T-helper 2 cell treated with Interferon-gamma antibody and Interleukin-4, amounts not matched to agents 5 μg/mL and 100 μg/mL, for 36 hours (primary cell): ENCODE data around the gene MID1.

ENCODE experiments used
- DNase-seq: peaks from one replicate; pipeline ENCODE4 v3.0.0; 2021; ENCODE audit warnings: low spot score
- H3K27ac Mint-ChIP-seq: one replicate; pipeline ENCODE4 v1.8.0; 2021; ENCODE audit warnings: mild to moderate bottlenecking, mixed read lengths
- H3K27me3 Mint-ChIP-seq: one replicate; pipeline ENCODE4 v1.8.0; 2021; ENCODE audit warnings: low read depth, mixed read lengths
- H3K36me3 Mint-ChIP-seq: one replicate; pipeline ENCODE4 v1.8.0; 2021; ENCODE audit warnings: low read depth, mixed read lengths
- H3K4me1 Mint-ChIP-seq: one replicate; pipeline ENCODE4 v1.8.0; 2021; ENCODE audit warnings: low read depth, mixed read lengths
- H3K4me3 Mint-ChIP-seq: one replicate; pipeline ENCODE4 v1.8.0; 2022; ENCODE audit warnings: mild to moderate bottlenecking, moderate library complexity, mixed read lengths
- H3K9me3 Mint-ChIP-seq: one replicate; pipeline ENCODE4 v1.8.0; 2021; ENCODE audit warnings: mixed read lengths

MID1 gene

GRCh38 chrX:10631416-10632145 is 11.2 kb upstream of the MID1 start:
- no peaks in the 10 kb centered on the region for H3K4me1 Mint-ChIP-seq
- H3K27ac Mint-ChIP-seq = no peak overlapping the region
- H3K36me3 Mint-ChIP-seq = no peaks in the 10 kb centered on the region
- no peaks in the 10 kb centered on the region for H3K27me3 Mint-ChIP-seq
- no peaks in the 10 kb centered on the region for H3K9me3 Mint-ChIP-seq
- no peak overlapping the region for H3K4me3 Mint-ChIP-seq
- no peak for DNase-seq

GRCh38 chrX:10630320-10630719 is 9.9 kb upstream of the MID1 start:
- Mint-ChIP-seq H3K9me3 (no peaks in the 10 kb centered on the region), H3K4me3 (no peak overlapping the region), H3K4me1 (no peaks in the 10 kb centered on the region), H3K27me3 (no peaks in the 10 kb centered on the region), H3K36me3 (no peaks in the 10 kb centered on the region), H3K27ac (no peak overlapping the region)
- no peak for DNase-seq

GRCh38 chrX:10629905-10630304 is 9.5 kb upstream of the MID1 start:
- no peaks in the 10 kb centered on the region for H3K9me3 Mint-ChIP-seq
- no peaks in the 10 kb centered on the region for H3K4me1 Mint-ChIP-seq
- no peaks in the 10 kb centered on the region for H3K36me3 Mint-ChIP-seq
- DNase-seq = no peak
- no peaks in the 10 kb centered on the region for H3K27me3 Mint-ChIP-seq
- no peak overlapping the region for H3K4me3 Mint-ChIP-seq
- no peak overlapping the region for H3K27ac Mint-ChIP-seq

- no peaks in the 10 kb centered on the region for H3K4me1 Mint-ChIP-seq
- no peaks in the 10 kb centered on the region for H3K9me3 Mint-ChIP-seq
- DNase-seq = no peak
- no peaks in the 10 kb centered on the region for H3K36me3 Mint-ChIP-seq
- no peak overlapping the region for H3K27ac Mint-ChIP-seq
- H3K4me3 Mint-ChIP-seq = no peak overlapping the region
- H3K27me3 Mint-ChIP-seq = no peaks in the 10 kb centered on the region
Observed at GRCh38 chrX:10628906-10629305, 8.5 kb upstream of the MID1 start.

GRCh38 chrX:10622197-10622596 is 1.8 kb upstream of the MID1 start:
- H3K9me3 Mint-ChIP-seq = no peaks in the 10 kb centered on the region
- peaks cover 39% of the 10 kb centered on the region for H3K27me3 Mint-ChIP-seq
- H3K4me1 Mint-ChIP-seq = peaks cover 6% of the 10 kb centered on the region
- H3K27ac Mint-ChIP-seq = no peak overlapping the region
- H3K4me3 Mint-ChIP-seq = no peak overlapping the region
- DNase-seq = no peak
- no peaks in the 10 kb centered on the region for H3K36me3 Mint-ChIP-seq

- peaks cover 6% of the 10 kb centered on the region for H3K4me1 Mint-ChIP-seq
- no peak overlapping the region for H3K4me3 Mint-ChIP-seq
- no peaks in the 10 kb centered on the region for H3K9me3 Mint-ChIP-seq
- no peak overlapping the region for H3K27ac Mint-ChIP-seq
- H3K36me3 Mint-ChIP-seq = no peaks in the 10 kb centered on the region
- H3K27me3 Mint-ChIP-seq = peaks cover 44% of the 10 kb centered on the region
- DNase-seq = no peak
Observed at GRCh38 chrX:10619425-10620046, 849 bp downstream of the MID1 start.

GRCh38 chrX:10618961-10619360 is 1.4 kb downstream of the MID1 start:
- Mint-ChIP-seq H3K27ac (no peak overlapping the region), H3K36me3 (no peaks in the 10 kb centered on the region)

GRCh38 chrX:10617999-10618351 is 2.4 kb downstream of the MID1 start:
- H3K27ac Mint-ChIP-seq = no peak overlapping the region
- no peak for DNase-seq
- H3K4me1 Mint-ChIP-seq = peaks cover 6% of the 10 kb centered on the region
- peaks cover 44% of the 10 kb centered on the region for H3K27me3 Mint-ChIP-seq
- no peak overlapping the region for H3K4me3 Mint-ChIP-seq
- no peaks in the 10 kb centered on the region for H3K36me3 Mint-ChIP-seq
- H3K9me3 Mint-ChIP-seq = no peaks in the 10 kb centered on the region

More at GRCh38 chrX:10618961-10619360, 1.4 kb downstream of the MID1 start:
- H3K4me1 Mint-ChIP-seq = peaks cover 6% of the 10 kb centered on the region
- no peaks in the 10 kb centered on the region for H3K9me3 Mint-ChIP-seq
- H3K27me3 Mint-ChIP-seq = peaks cover 44% of the 10 kb centered on the region
- no peak for DNase-seq
- H3K4me3 Mint-ChIP-seq = no peak overlapping the region

- H3K36me3 Mint-ChIP-seq = no peaks in the 10 kb centered on the region
- peaks cover 6% of the 10 kb centered on the region for H3K4me1 Mint-ChIP-seq
- peaks cover 42% of the 10 kb centered on the region for H3K27me3 Mint-ChIP-seq
- no peak overlapping the region for H3K4me3 Mint-ChIP-seq
- no peaks in the 10 kb centered on the region for H3K9me3 Mint-ChIP-seq
- DNase-seq = no peak
- no peak overlapping the region for H3K27ac Mint-ChIP-seq
Observed at GRCh38 chrX:10617186-10617998, 3.0 kb downstream of the MID1 start.

GRCh38 chrX:10615931-10616774 is 4.2 kb downstream of the MID1 start:
- Mint-ChIP-seq H3K9me3 (no peaks in the 10 kb centered on the region), H3K27ac (no peak overlapping the region), H3K4me3 (no peak overlapping the region), H3K27me3 (peaks cover 37% of the 10 kb centered on the region), H3K4me1 (peaks cover 6% of the 10 kb centered on the region), H3K36me3 (no peaks in the 10 kb centered on the region)
- no peak for DNase-seq

- Mint-ChIP-seq H3K4me3 (no peak overlapping the region), H3K27me3 (peaks cover 5% of the 10 kb centered on the region), H3K27ac (no peak overlapping the region), H3K36me3 (no peaks in the 10 kb centered on the region), H3K9me3 (no peaks in the 10 kb centered on the region), H3K4me1 (no peaks in the 10 kb centered on the region)
- DNase-seq = no peak
Observed at GRCh38 chrX:10612215-10612614, 8.2 kb downstream of the MID1 start.

- Mint-ChIP-seq H3K4me1 (no peaks in the 10 kb centered on the region), H3K27me3 (peaks cover 5% of the 10 kb centered on the region), H3K9me3 (no peaks in the 10 kb centered on the region), H3K4me3 (no peak overlapping the region), H3K27ac (no peak overlapping the region), H3K36me3 (no peaks in the 10 kb centered on the region)
- DNase-seq = no peak
Observed at GRCh38 chrX:10611441-10612090, 8.8 kb downstream of the MID1 start.

GRCh38 chrX:10608099-10608498 is 12.3 kb downstream of the MID1 start:
- H3K4me3 Mint-ChIP-seq = no peak overlapping the region
- no peaks in the 10 kb centered on the region for H3K9me3 Mint-ChIP-seq
- H3K4me1 Mint-ChIP-seq = no peaks in the 10 kb centered on the region
- H3K27me3 Mint-ChIP-seq = no peaks in the 10 kb centered on the region
- H3K27ac Mint-ChIP-seq = no peak overlapping the region
- DNase-seq = no peak
- no peaks in the 10 kb centered on the region for H3K36me3 Mint-ChIP-seq
